Medulla oblongata (tissue), 1 donor: ENCODE measurements around the gene DTL.

Experiments
- DNase-seq: peaks from one replicate; pipeline ENCODE4 v3.0.0-alpha.2; 2015; ENCODE audit errors: extremely low spot score

DTL gene

GRCh38 chr1:212037900-212038299 is 2.4 kb downstream of the DTL start:
- DNase-seq = no peak

- no peak for DNase-seq
These were observed 4.1 kb downstream of the DTL start for GRCh38 chr1:212039622-212040021.

- DNase-seq = no peak
These were observed 5.3 kb downstream of the DTL start for GRCh38 chr1:212040629-212041412.

- DNase-seq = no peak
These were observed 6.9 kb downstream of the DTL start for GRCh38 chr1:212042436-212042835.

GRCh38 chr1:212044851-212045250 is 9.3 kb downstream of the DTL start:
- no peak for DNase-seq

GRCh38 chr1:212045981-212046380 is 10.4 kb downstream of the DTL start:
- DNase-seq = no peak

GRCh38 chr1:212053993-212054392 is 18.4 kb downstream of the DTL start:
- no peak for DNase-seq

- no peak for DNase-seq
These were observed 19.8 kb downstream of the DTL start for GRCh38 chr1:212055333-212055732.

- DNase-seq = no peak
These were observed 25.3 kb downstream of the DTL start for GRCh38 chr1:212060632-212061472.

GRCh38 chr1:212062832-212063438 is 27.4 kb downstream of the DTL start:
- DNase-seq = peak; percentile 63

- no peak for DNase-seq
These were observed 32.2 kb downstream of the DTL start for GRCh38 chr1:212067787-212068186.

- DNase-seq = peak; percentile 78
These were observed 35.3 kb downstream of the DTL start for GRCh38 chr1:212070720-212071302.

- no peak for DNase-seq
These were observed 36.5 kb downstream of the DTL start for GRCh38 chr1:212072047-212072446.

- DNase-seq = no peak
These were observed 37.9 kb downstream of the DTL start for GRCh38 chr1:212073490-212073889.

GRCh38 chr1:212074313-212074712 is 38.8 kb downstream of the DTL start:
- DNase-seq = no peak

- DNase-seq = no peak
These were observed 39.3 kb downstream of the DTL start for GRCh38 chr1:212074856-212075255.

GRCh38 chr1:212077028-212077427 is 41.5 kb downstream of the DTL start:
- no peak for DNase-seq

GRCh38 chr1:212078826-212079225 is 43.3 kb downstream of the DTL start:
- no peak for DNase-seq

GRCh38 chr1:212082765-212083406 is 47.3 kb downstream of the DTL start:
- no peak for DNase-seq

- DNase-seq = no peak
These were observed 54.1 kb downstream of the DTL start for GRCh38 chr1:212089560-212090163.

GRCh38 chr1:212091438-212092121 is 56.0 kb downstream of the DTL start:
- DNase-seq = no peak
